Transverse colon (tissue), 4 donors: ENCODE measurements around the gene SPDYC. TPM values are rescaled to one million over a fixed set of nuclear protein-coding genes. Genes with fewer than 3 reads are reported as not detected.

Experiments used
- DNase-seq: peaks from one replicate; pipeline ENCODE4 v3.0.0-alpha.2; 2019
- H3K27ac ChIP-seq, 4 donors: fragments of 200-600 bp; sonication (generic); 2 replicates each; pipeline ENCODE4 v1.5.1; 2016 to 2018; ENCODE audit warnings: inconsistent platforms in 4 of 4
- H3K27me3 ChIP-seq: fragments of 200-600 bp; sonication (generic); 2 replicates; pipeline ENCODE4 v1.5.1; 2017; ENCODE audit warnings: inconsistent platforms
- H3K36me3 ChIP-seq, 4 donors: fragments of 200-600 bp; sonication (generic); 2 replicates each; pipeline ENCODE4 v1.5.1; 2017 to 2019; ENCODE audit warnings: inconsistent platforms in 4 of 4
- H3K4me1 ChIP-seq, 4 donors: fragments of 200-600 bp; sonication (generic); 2 replicates each; pipeline ENCODE4 v1.5.1; 2017 to 2020; ENCODE audit warnings: inconsistent platforms in 4 of 4
- H3K4me3 ChIP-seq, 4 donors: fragments of 200-600 bp; sonication (generic); 1 replicate in 1 of 4; 2 replicates in 3 of 4; pipeline versions ENCODE4 v1.5.1 to v1.6.1; 2017 to 2019; ENCODE audit warnings: inconsistent platforms in 4 of 4
- H3K9me3 ChIP-seq, 2 donors: fragments of 200-600 bp; sonication (generic); 2 replicates each; pipeline ENCODE4 v1.5.1; 2017 to 2019; ENCODE audit warnings: inconsistent platforms in 2 of 2
- EP300 ChIP-seq: sonication (generic); formaldehyde crosslinking; IDR thresholded peaks from one replicate; pipeline ENCODE4 v1.6.1; 2017; ENCODE audit warnings: antibody characterized with exemption, low read depth
- POLR2A ChIP-seq: fragments of 450-650 bp; IDR thresholded peaks from one replicate; pipeline ENCODE4 v1.6.1; 2016; ENCODE audit warnings: antibody characterized with exemption, mild to moderate bottlenecking, moderate library complexity
- POLR2AphosphoS5 ChIP-seq, 3 donors: sonication (generic); formaldehyde crosslinking; IDR thresholded peaks; one replicate each; pipeline ENCODE4 v1.6.1; 2016; ENCODE audit warnings: antibody characterized with exemption in 3 of 3
- WGBS, 2 donors: methylation state at CpG; one replicate each; pipeline ENCODE4 v1.1.5; 2018; ENCODE audit warnings: low coverage in 1 of 2; 5-methylcytosine and 5-hydroxymethylcytosine counted together
- in situ Hi-C, 4 donors: fragments of 200-750 bp; cut with MboI; loops; one replicate each; pipeline versions ENCODE4 v1.15.0 to v1.15.1; 2017; ENCODE audit warnings: low sequenced_read_pairs in 3 of 4, low pct_ligation_motif_present in 1 of 4, low pct_unique_long_range_greater_than_20kb in 1 of 4
- intact Hi-C: fragments of 100-400 bp; cut with DNase I; formaldehyde crosslinking; loops from one replicate; pipeline ENCODE4 v1.15.1; 2023; ENCODE audit warnings: low total_unique reads
- total RNA-seq, 4 donors: library from RNA; depleted of rRNA; stranded (reverse); fragments of >200 nt; gene quantifications; one replicate each; pipeline ENCODE4 v1.1.0, GENCODE V29; 2016
- TF ChIP-seq, protein P1 (sequence below), 5 experiments: fragments of 200-600 bp in 3 of 5; fragments of 450-650 bp in 2 of 5; sonication (generic) in 3 of 5; IDR thresholded peaks; 1 replicate in 2 of 5; 2 replicates in 3 of 5; pipeline ENCODE4 v1.5.1; 2016 to 2017; ENCODE audit warnings: antibody characterized with exemption in 5 of 5, inconsistent platforms in 3 of 5, mild to moderate bottlenecking in 2 of 5, moderate library complexity in 1 of 5

SPDYC gene
- total RNA-seq, 4 donors from 2014 or later: not detected

DNA sequence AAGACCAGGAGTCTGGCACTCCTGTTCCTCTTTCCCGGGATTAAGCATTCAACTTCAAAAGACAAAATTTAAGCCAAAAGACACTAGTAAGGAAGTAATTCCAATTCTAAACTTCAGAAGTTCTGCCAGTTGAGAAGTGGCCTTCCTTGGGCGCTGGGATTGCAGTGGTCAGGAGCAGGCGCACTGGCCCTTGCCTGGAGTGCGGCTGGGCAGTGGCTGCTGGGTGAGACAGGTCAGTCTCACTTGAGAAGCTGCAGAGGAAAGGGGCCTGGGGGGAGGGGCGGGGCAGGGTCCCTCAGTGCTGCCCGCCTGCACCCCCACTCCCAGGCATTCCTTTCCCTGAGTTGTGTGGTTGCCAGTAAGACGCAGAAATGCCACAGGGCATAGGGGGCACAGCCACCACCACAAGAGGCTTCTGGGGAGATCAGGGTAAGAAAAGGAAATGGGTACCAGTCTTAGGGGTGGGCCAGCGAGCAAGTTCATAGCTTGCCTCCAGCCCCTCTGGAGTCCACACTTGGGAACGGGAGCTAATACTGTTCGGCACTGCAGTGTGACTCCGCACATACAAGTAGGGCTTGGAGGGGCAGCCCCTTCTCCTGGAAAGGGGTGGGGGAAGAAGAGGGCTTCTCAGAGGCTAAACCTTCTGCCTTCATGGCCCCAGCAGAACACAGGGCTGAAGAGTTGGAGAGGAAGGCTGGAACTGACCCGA lies 42.4 kb upstream of the SPDYC start:
- peaks cover 7 to 17% (median 11%) of the 10 kb centered on the region in 4 donors for H3K4me1 ChIP-seq
- no peak for TF ChIP-seq POLR2A
- TF ChIP-seq, protein P1, sequence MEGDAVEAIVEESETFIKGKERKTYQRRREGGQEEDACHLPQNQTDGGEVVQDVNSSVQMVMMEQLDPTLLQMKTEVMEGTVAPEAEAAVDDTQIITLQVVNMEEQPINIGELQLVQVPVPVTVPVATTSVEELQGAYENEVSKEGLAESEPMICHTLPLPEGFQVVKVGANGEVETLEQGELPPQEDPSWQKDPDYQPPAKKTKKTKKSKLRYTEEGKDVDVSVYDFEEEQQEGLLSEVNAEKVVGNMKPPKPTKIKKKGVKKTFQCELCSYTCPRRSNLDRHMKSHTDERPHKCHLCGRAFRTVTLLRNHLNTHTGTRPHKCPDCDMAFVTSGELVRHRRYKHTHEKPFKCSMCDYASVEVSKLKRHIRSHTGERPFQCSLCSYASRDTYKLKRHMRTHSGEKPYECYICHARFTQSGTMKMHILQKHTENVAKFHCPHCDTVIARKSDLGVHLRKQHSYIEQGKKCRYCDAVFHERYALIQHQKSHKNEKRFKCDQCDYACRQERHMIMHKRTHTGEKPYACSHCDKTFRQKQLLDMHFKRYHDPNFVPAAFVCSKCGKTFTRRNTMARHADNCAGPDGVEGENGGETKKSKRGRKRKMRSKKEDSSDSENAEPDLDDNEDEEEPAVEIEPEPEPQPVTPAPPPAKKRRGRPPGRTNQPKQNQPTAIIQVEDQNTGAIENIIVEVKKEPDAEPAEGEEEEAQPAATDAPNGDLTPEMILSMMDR (IDR thresholded peaks at IDR 0.05): no peak
- no peak for TF ChIP-seq EP300
- TF ChIP-seq POLR2AphosphoS5 (IDR thresholded peaks at IDR 0.05): no peak
- WGBS, 2 donors: 11 to 86% methylated on average over 1 to 12 of the region's 12 CpGs
- DNase-seq: no peak
- H3K36me3 ChIP-seq: peaks cover 0 to 72% (median 36%) of the 10 kb centered on the region in 4 donors
- no peaks in the 10 kb centered on the region for H3K9me3 ChIP-seq
- in situ Hi-C loops (no loop called here), intact Hi-C loops (no loop called here)
- H3K27ac ChIP-seq: no peak overlapping the region
- no peak overlapping the region for H3K4me3 ChIP-seq
- no peaks in the 10 kb centered on the region for H3K27me3 ChIP-seq

DNA sequence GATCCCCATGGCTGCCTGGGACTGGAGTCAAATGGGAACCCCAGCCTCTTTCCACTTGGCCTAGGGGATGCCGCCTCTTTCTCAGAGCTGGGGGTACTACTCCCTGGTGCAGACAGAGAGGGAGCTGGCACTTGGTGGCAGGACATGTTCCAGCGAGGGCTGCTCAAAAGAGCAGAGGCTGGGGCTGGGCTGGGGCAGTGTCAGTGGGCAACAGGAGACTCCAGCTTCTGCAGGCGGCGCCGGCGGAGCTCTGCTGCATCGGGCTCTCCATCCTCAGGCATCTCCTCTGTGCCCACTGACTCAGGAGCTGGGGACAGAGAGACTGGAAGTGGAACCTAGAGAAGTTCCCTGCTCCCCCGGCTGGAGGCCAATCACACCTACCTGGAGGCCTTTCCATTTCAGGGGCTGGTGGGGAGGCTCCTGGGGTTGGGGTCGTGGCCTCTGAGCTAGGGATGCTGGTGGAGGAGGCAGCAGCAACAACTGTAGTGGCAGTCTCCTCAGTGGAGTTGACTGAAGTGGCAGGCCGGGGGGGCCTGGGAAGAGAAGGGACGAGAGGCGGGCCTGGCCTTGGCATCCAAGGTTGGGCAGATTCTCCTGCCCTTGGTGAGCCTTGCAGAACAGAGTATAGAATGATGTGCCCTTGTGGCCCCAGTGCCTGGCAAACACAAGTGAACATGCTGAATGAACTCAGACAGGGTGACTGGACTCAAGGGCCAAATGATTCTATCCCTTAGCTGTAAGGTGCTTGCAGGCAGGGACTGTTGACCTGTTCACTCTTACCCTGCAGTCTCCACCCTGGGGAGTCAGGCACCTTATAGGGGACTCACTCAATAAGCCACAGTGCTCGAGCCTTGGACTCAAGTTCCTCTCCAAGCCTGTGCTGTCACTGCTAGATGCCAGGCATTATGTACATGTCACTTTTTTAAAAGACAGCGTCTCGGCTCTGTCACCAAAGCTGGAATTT lies 41.6 kb upstream of the SPDYC start:
- TF ChIP-seq POLR2A (no peak), POLR2AphosphoS5 (IDR thresholded peaks at IDR 0.05) (no peak), EP300 (no peak)
- TF ChIP-seq, protein P1 (IDR thresholded peaks at IDR 0.05): no peak
- H3K4me1 ChIP-seq: peaks cover 8 to 17% (median 12%) of the 10 kb centered on the region in 4 donors
- no peak overlapping the region for H3K4me3 ChIP-seq
- no peaks in the 10 kb centered on the region for H3K9me3 ChIP-seq
- DNase-seq: no peak
- no peak overlapping the region for H3K27ac ChIP-seq
- no peaks in the 10 kb centered on the region for H3K27me3 ChIP-seq
- peaks cover 0 to 72% (median 36%) of the 10 kb centered on the region in 4 donors for H3K36me3 ChIP-seq
- 80% methylated on average over 1 to 9 of the region's 15 CpGs for WGBS, 2 donors
- intact Hi-C loops (no loop called here), in situ Hi-C loops (no loop called here)

DNA sequence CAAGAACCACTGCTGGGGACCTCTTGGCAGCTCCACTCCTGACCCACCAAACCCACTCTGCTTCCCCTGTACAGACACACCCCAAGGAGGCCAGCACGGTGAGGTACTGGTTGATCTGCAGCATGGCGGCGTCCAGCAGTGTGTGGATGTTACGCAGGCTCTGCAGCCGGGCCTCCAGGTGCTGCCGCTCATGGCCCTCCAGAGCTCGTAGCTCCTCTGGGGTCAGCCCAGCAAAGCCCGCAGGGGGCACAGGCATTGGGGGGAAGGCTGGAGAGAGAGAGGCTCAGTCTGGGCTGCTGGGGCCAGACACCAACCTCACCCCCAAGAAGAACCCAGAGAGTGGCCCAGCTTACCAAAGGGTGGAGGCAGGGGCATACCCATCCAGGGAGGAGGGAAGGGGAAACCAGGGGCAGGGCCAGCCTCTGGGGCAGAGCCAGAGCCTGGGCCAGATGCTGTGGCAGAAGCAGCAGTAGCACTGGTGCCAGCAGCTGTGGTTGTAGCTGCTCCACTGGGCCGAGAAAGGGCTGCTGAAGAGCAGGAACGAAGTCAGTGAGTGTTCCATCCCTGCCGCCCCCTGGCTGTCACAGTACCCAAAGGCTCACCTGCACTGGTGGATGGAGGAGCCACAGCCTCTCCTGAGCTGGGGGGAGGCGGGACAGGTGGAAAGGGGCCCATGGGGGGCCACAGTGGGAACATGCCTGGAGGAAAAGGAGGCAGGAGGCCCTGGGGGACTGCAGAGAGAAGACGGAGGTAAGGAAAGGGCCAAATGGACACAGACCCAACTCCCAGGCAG lies 40.2 kb upstream of the SPDYC start:
- in situ Hi-C loops (loop anchor here in 1 of 4 donors (10.0 kb wide), 1 partner anchor 55 kb away; the partner anchor contains the start of gene CAPN1), intact Hi-C loops (no loop called here)
- 87% methylated on average over 13 of the region's 13 CpGs; no CpG with 5 or more reads in 1 of the 2 donors for WGBS, 2 donors
- H3K27me3 ChIP-seq: no peaks in the 10 kb centered on the region
- no peak overlapping the region for H3K4me3 ChIP-seq
- H3K36me3 ChIP-seq: peaks cover 0 to 68% (median 36%) of the 10 kb centered on the region in 4 donors
- DNase-seq: no peak
- no peak overlapping the region for H3K27ac ChIP-seq
- H3K4me1 ChIP-seq: peaks cover 8 to 21% (median 13%) of the 10 kb centered on the region in 4 donors
- no peaks in the 10 kb centered on the region for H3K9me3 ChIP-seq
- TF ChIP-seq POLR2AphosphoS5 (IDR thresholded peaks at IDR 0.05) (no peak), POLR2A (no peak), EP300 (no peak)
- TF ChIP-seq, protein P1 (IDR thresholded peaks at IDR 0.05): no peak
